ENCODE results near the gene ARL1.

- TF ChIP-seq ZNF785 (tag by site-specific recombination; IDR thresholded peaks at IDR 0.05) (no peak), MYNN (tag by site-specific recombination; IDR thresholded peaks at IDR 0.05; ENCODE audit: borderline replicate concordance) (no peak), ZNF114 (tag by site-specific recombination; IDR thresholded peaks at IDR 0.05) (no peak), CTCF (tag by site-specific recombination; IDR thresholded peaks at IDR 0.05) (no peak), YY1 (tag by site-specific recombination; IDR thresholded peaks at IDR 0.05) (no peak), ATF2 (tag by site-specific recombination; IDR thresholded peaks at IDR 0.05; ENCODE audit: low read depth) (no peak), KLF7 (tag by site-specific recombination; IDR thresholded peaks at IDR 0.05; ENCODE audit: borderline replicate concordance) (no peak)
Observed at GRCh38 chr12:101368016-101368415, 39.6 kb downstream of the ARL1 start.
